ENCODE measurements around the gene SMCO2. TPM values are rescaled to one million over a fixed set of nuclear protein-coding genes. Genes with fewer than 3 reads are reported as not detected.

The SMCO2 gene
- total and polyA plus RNA-seq, 2 of the 8 experiments (the other 6 are each of a cell fraction or from before 2014, with no cell fraction given): 0.24 to 0.80 TPM

- TF ChIP-seq ATF2 (IDR thresholded peaks at IDR 0.05; ENCODE audit: low read length) (no peak), JUND (IDR thresholded peaks at IDR 0.05; ENCODE audit: low read length) (no peak), SP1 (IDR thresholded peaks at IDR 0.05; ENCODE audit: low read depth, low read length) (no peak)
Measured at GRCh38 chr12:27530157-27530922, 83.8 kb downstream of the SMCO2 start (continued).

All from H1 (cell line).